ENCODE results near the gene KRT4.

Gene KRT4

GRCh38 chr12:52832985-52833905, 19.3 kb upstream of the KRT4 start:
- no peaks in the 10 kb centered on the region for H3K36me3 Mint-ChIP-seq
- DNase-seq: no peak
- H3K9me3 Mint-ChIP-seq: no peaks in the 10 kb centered on the region
- H3K4me3 Mint-ChIP-seq: no peak overlapping the region
- H3K27me3 Mint-ChIP-seq: peaks cover 19% of the 10 kb centered on the region
- H3K27ac Mint-ChIP-seq: no peak overlapping the region
- CTCF ChIA-PET: no interaction called here
- H3K4me1 Mint-ChIP-seq: peaks cover 14% of the 10 kb centered on the region

- no peak overlapping the region for H3K27ac Mint-ChIP-seq
Measured at GRCh38 chr12:52832451-52832850, 18.5 kb upstream of the KRT4 start.

GRCh38 chr12:52831251-52831650, 17.3 kb upstream of the KRT4 start:
- Mint-ChIP-seq H3K4me3 (no peak overlapping the region), H3K36me3 (no peaks in the 10 kb centered on the region), H3K27me3 (peaks cover 13% of the 10 kb centered on the region), H3K27ac (no peak overlapping the region), H3K4me1 (peaks cover 4% of the 10 kb centered on the region), H3K9me3 (no peaks in the 10 kb centered on the region)
- DNase-seq: no peak
- CTCF ChIA-PET: interaction anchor here (0.9 kb wide), 1 partner anchor 48 kb away, joined by 3 read pairs; no protein-coding TSS in a partner anchor

More at GRCh38 chr12:52832451-52832850, 18.5 kb upstream of the KRT4 start:
- peaks cover 14% of the 10 kb centered on the region for H3K4me1 Mint-ChIP-seq
- CTCF ChIA-PET: interaction anchor here (0.9 kb wide), 1 partner anchor 33 kb away, joined by 4 read pairs; no protein-coding TSS in a partner anchor
- H3K4me3 Mint-ChIP-seq: no peak overlapping the region
- no peaks in the 10 kb centered on the region for H3K9me3 Mint-ChIP-seq
- H3K27me3 Mint-ChIP-seq: peaks cover 14% of the 10 kb centered on the region
- H3K36me3 Mint-ChIP-seq: no peaks in the 10 kb centered on the region
- DNase-seq: no peak

GRCh38 chr12:52829986-52830770, 16.3 kb upstream of the KRT4 start:
- Mint-ChIP-seq H3K9me3 (no peaks in the 10 kb centered on the region), H3K27ac (no peak overlapping the region), H3K4me1 (no peaks in the 10 kb centered on the region), H3K4me3 (no peak overlapping the region), H3K36me3 (no peaks in the 10 kb centered on the region), H3K27me3 (peaks cover 13% of the 10 kb centered on the region)
- DNase-seq: no peak
- CTCF ChIA-PET: no interaction called here

- no peak overlapping the region for H3K27ac Mint-ChIP-seq
- no peak for DNase-seq
- CTCF ChIA-PET: interaction anchor here (0.6 kb wide), 2 partner anchors 56 to 114 kb away, joined by 3 read pairs; no protein-coding TSS in a partner anchor
- H3K4me1 Mint-ChIP-seq: no peaks in the 10 kb centered on the region
- peaks cover 10% of the 10 kb centered on the region for H3K27me3 Mint-ChIP-seq
- no peaks in the 10 kb centered on the region for H3K36me3 Mint-ChIP-seq
- no peaks in the 10 kb centered on the region for H3K9me3 Mint-ChIP-seq
- no peak overlapping the region for H3K4me3 Mint-ChIP-seq
Measured at GRCh38 chr12:52828591-52829021, 14.7 kb upstream of the KRT4 start.

- H3K9me3 Mint-ChIP-seq: no peaks in the 10 kb centered on the region
- H3K36me3 Mint-ChIP-seq: no peaks in the 10 kb centered on the region
- no peaks in the 10 kb centered on the region for H3K4me1 Mint-ChIP-seq
- no peak for DNase-seq
- peaks cover 8% of the 10 kb centered on the region for H3K27me3 Mint-ChIP-seq
- H3K4me3 Mint-ChIP-seq: no peak overlapping the region
- CTCF ChIA-PET: interaction anchor here (0.6 kb wide), 2 partner anchors 55 to 114 kb away, joined by 3 read pairs; no protein-coding TSS in a partner anchor
- H3K27ac Mint-ChIP-seq: no peak overlapping the region
Measured at GRCh38 chr12:52828156-52828555, 14.2 kb upstream of the KRT4 start.

- Mint-ChIP-seq H3K9me3 (no peaks in the 10 kb centered on the region), H3K4me3 (no peak overlapping the region), H3K27ac (no peak overlapping the region), H3K36me3 (no peaks in the 10 kb centered on the region), H3K27me3 (peaks cover 8% of the 10 kb centered on the region), H3K4me1 (no peaks in the 10 kb centered on the region)
- no peak for DNase-seq
- CTCF ChIA-PET: no interaction called here
Measured at GRCh38 chr12:52827499-52828090, 13.7 kb upstream of the KRT4 start.

- Mint-ChIP-seq H3K27me3 (peaks cover 8% of the 10 kb centered on the region), H3K27ac (peak overlapping the region; percentile 12), H3K4me3 (no peak overlapping the region), H3K9me3 (no peaks in the 10 kb centered on the region), H3K4me1 (no peaks in the 10 kb centered on the region), H3K36me3 (no peaks in the 10 kb centered on the region)
- CTCF ChIA-PET: no interaction called here
- DNase-seq: no peak
Measured at GRCh38 chr12:52826611-52827498, 12.9 kb upstream of the KRT4 start.

- Mint-ChIP-seq H3K36me3 (no peaks in the 10 kb centered on the region), H3K9me3 (no peaks in the 10 kb centered on the region), H3K4me1 (no peaks in the 10 kb centered on the region), H3K4me3 (no peak overlapping the region), H3K27ac (no peak overlapping the region), H3K27me3 (peaks cover 8% of the 10 kb centered on the region)
- CTCF ChIA-PET: no interaction called here
- DNase-seq: no peak
Measured at GRCh38 chr12:52825961-52826360, 12.0 kb upstream of the KRT4 start.

- no peak overlapping the region for H3K27ac Mint-ChIP-seq
- no peak for DNase-seq
- no peak overlapping the region for H3K4me3 Mint-ChIP-seq
- H3K9me3 Mint-ChIP-seq: no peaks in the 10 kb centered on the region
- CTCF ChIA-PET: no interaction called here
- no peaks in the 10 kb centered on the region for H3K4me1 Mint-ChIP-seq
- no peaks in the 10 kb centered on the region for H3K36me3 Mint-ChIP-seq
- peaks cover 9% of the 10 kb centered on the region for H3K27me3 Mint-ChIP-seq
Measured at GRCh38 chr12:52824741-52825410, 11.0 kb upstream of the KRT4 start.

- Mint-ChIP-seq H3K9me3 (no peaks in the 10 kb centered on the region), H3K4me3 (no peak overlapping the region), H3K36me3 (no peaks in the 10 kb centered on the region), H3K27me3 (peaks cover 9% of the 10 kb centered on the region), H3K4me1 (no peaks in the 10 kb centered on the region), H3K27ac (no peak overlapping the region)
- CTCF ChIA-PET: no interaction called here
- no peak for DNase-seq
Measured at GRCh38 chr12:52823761-52824450, 10.0 kb upstream of the KRT4 start.

- no peak for DNase-seq
- CTCF ChIA-PET: no interaction called here
Measured at GRCh38 chr12:52822771-52823510, 9.0 kb upstream of the KRT4 start.

More at GRCh38 chr12:52822771-52823510, 9.0 kb upstream of the KRT4 start:
- peaks cover 3% of the 10 kb centered on the region for H3K4me1 Mint-ChIP-seq
- no peak overlapping the region for H3K4me3 Mint-ChIP-seq
- peaks cover 9% of the 10 kb centered on the region for H3K27me3 Mint-ChIP-seq
- no peak overlapping the region for H3K27ac Mint-ChIP-seq
- no peaks in the 10 kb centered on the region for H3K36me3 Mint-ChIP-seq
- H3K9me3 Mint-ChIP-seq: no peaks in the 10 kb centered on the region

Measured in activated naive CD4-positive, alpha-beta T cell treated with anti-CD3 and anti-CD28 coated beads, Interleukin-2, amount 10 ng/mL, durations not matched to agents 7 days and 5 days (primary cell).